ENCODE data around the gene ENOPH1.

GRCh38 chr4:82499738-82500434, 69.5 kb downstream of the ENOPH1 start:
- TF ChIP-seq POLR2A (IDR thresholded peaks at IDR 0.05) (no peak), CTCF (IDR thresholded peaks at IDR 0.05) (no peak)
